ENCODE measurements around the gene REEP2. TPM values are rescaled to one million over a fixed set of nuclear protein-coding genes. Genes with fewer than 3 reads are reported as not detected.

Gene REEP2
- total and polyA plus RNA-seq, 8 donors: 0.52 to 2.5 (median 1.9) TPM

- Histone ChIP-seq H3K36me3 (no peaks in the 10 kb centered on the region), H3K27ac (no peak overlapping the region), H3K4me3 (no peak overlapping the region), H3K9me3 (no peaks in the 10 kb centered on the region), H3K27me3 (peaks cover 0 to 16% of the 10 kb centered on the region in 2 donors), H3K4me1 (peaks cover 0 to 4% of the 10 kb centered on the region in 2 donors)
- TF ChIP-seq, protein P1, sequence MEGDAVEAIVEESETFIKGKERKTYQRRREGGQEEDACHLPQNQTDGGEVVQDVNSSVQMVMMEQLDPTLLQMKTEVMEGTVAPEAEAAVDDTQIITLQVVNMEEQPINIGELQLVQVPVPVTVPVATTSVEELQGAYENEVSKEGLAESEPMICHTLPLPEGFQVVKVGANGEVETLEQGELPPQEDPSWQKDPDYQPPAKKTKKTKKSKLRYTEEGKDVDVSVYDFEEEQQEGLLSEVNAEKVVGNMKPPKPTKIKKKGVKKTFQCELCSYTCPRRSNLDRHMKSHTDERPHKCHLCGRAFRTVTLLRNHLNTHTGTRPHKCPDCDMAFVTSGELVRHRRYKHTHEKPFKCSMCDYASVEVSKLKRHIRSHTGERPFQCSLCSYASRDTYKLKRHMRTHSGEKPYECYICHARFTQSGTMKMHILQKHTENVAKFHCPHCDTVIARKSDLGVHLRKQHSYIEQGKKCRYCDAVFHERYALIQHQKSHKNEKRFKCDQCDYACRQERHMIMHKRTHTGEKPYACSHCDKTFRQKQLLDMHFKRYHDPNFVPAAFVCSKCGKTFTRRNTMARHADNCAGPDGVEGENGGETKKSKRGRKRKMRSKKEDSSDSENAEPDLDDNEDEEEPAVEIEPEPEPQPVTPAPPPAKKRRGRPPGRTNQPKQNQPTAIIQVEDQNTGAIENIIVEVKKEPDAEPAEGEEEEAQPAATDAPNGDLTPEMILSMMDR (IDR thresholded peaks at IDR 0.05): no peak
- intact Hi-C loops (cut with DNase I): no loop called here
- no peak for ATAC-seq
- DNase-seq: no peak
These were observed 5.4 kb downstream of the REEP2 start for GRCh38 chr5:138444078-138444773.

GRCh38 chr5:138444774-138445546, 6.1 kb downstream of the REEP2 start:
- Histone ChIP-seq H3K4me1 (no peaks in the 10 kb centered on the region), H3K9me3 (no peaks in the 10 kb centered on the region), H3K36me3 (no peaks in the 10 kb centered on the region), H3K27ac (no peak overlapping the region), H3K27me3 (peaks cover 0 to 9% of the 10 kb centered on the region in 2 donors), H3K4me3 (no peak overlapping the region)
- intact Hi-C loops (cut with DNase I): no loop called here
- no peak for ATAC-seq
- no peak for DNase-seq
- TF ChIP-seq, protein P1 (IDR thresholded peaks at IDR 0.05): no peak

- ATAC-seq: no peak
- peaks cover 0 to 1% of the 10 kb centered on the region in 2 donors for H3K27me3 ChIP-seq
- no peak overlapping the region for H3K27ac ChIP-seq
- TF ChIP-seq, protein P1 (IDR thresholded peaks at IDR 0.05): no peak
- intact Hi-C loops (cut with DNase I): no loop called here
- H3K4me3 ChIP-seq: no peak overlapping the region
- no peak for DNase-seq
- H3K9me3 ChIP-seq: no peaks in the 10 kb centered on the region
- no peaks in the 10 kb centered on the region for H3K4me1 ChIP-seq
- H3K36me3 ChIP-seq: no peaks in the 10 kb centered on the region
These were observed 6.9 kb downstream of the REEP2 start for GRCh38 chr5:138445547-138446271.

DNA sequence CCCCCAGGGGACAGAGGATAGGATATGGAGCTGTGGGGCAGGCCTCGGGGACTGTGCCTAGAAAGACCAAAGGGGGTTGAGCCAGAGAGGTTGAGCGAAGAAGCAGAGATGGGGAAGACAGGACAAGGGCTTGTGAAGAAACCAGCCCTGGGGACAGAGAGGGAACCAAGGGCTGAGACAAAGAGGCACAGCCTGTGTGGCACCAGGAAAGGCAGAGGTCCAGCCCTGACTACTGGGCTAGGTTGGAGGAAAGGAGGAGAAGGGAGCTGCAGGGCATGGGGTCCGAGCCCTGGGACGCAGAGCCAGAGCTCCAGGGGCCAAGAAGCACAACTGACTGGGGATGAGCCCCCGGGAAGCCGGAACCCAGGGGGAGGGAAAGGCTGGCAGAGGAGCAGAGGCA, 9.2 kb downstream of the REEP2 start:
- Histone ChIP-seq H3K4me1 (no peaks in the 10 kb centered on the region), H3K27me3 (no peaks in the 10 kb centered on the region), H3K9me3 (no peaks in the 10 kb centered on the region), H3K4me3 (no peak overlapping the region), H3K27ac (no peak overlapping the region), H3K36me3 (no peaks in the 10 kb centered on the region)
- intact Hi-C loops (cut with DNase I): no loop called here
- TF ChIP-seq, protein P1 (IDR thresholded peaks at IDR 0.05): no peak
- DNase-seq (no peak), ATAC-seq (no peak)
